Psoas muscle (tissue), 8 donors: ENCODE results near the gene SEC14L2. TPM values are rescaled to one million over a fixed set of nuclear protein-coding genes. Genes with fewer than 3 reads are reported as not detected.

Experiments used
- ATAC-seq, 4 donors: fragments of 200-7000 bp; cut with Tn5 transposase; one replicate each; pipeline ENCODE4 v1.9.1; 2020; ENCODE audit warnings: moderate library complexity in 3 of 4, mild to moderate bottlenecking in 2 of 4
- DNase-seq, 2 donors: peaks; one replicate each; pipeline ENCODE4 v3.0.0-alpha.2; 2020
- H3K27ac ChIP-seq: fragments of 200-600 bp; one replicate; pipeline ENCODE4 v1.8.0; 2022
- H3K27me3 ChIP-seq, 3 donors: fragments of 200-600 bp in 1 of 3; one replicate each; pipeline versions ENCODE4 v1.6.1 to v1.8.0; 2013 to 2022; ENCODE audit warnings: low read length in 2 of 3, mild to moderate bottlenecking in 2 of 3, moderate library complexity in 1 of 3; ENCODE audit not compliant: insufficient read depth in 3 of 3
- H3K36me3 ChIP-seq, 2 donors: fragments of 200-600 bp in 1 of 2; one replicate each; pipeline versions ENCODE4 v1.6.1 to v1.8.0; 2013 to 2022; ENCODE audit warnings: low read depth in 1 of 2, mild to moderate bottlenecking in 1 of 2, moderate library complexity in 1 of 2; ENCODE audit not compliant: insufficient read depth in 1 of 2
- H3K4me1 ChIP-seq: fragments of 200-600 bp; one replicate; pipeline ENCODE4 v1.8.0; 2022
- H3K4me3 ChIP-seq: fragments of 200-600 bp; one replicate; pipeline ENCODE4 v1.8.0; 2022; ENCODE audit warnings: mild to moderate bottlenecking
- H3K9me3 ChIP-seq: fragments of 200-600 bp; one replicate; pipeline ENCODE4 v1.8.0; 2022
- WGBS, 3 donors: extraction: QIAGEN DNeasy Blood & Tissue Kit; methylation state at CpG; one replicate each; pipeline versions ENCODE4 v1.1.6 to v1.1.7; 2013; 5-methylcytosine and 5-hydroxymethylcytosine counted together
- intact Hi-C, 2 donors: fragments of 100-400 bp; cut with DNase I; formaldehyde crosslinking; loops; one replicate each; pipeline versions ENCODE4 v1.11.0 to v1.14.2; 2022
- polyA plus RNA-seq, 3 donors: library from polyadenylated mRNA; stranded (reverse); fragments of 200-250 nt; gene quantifications; one replicate each; pipeline ENCODE4 v1.2.3, GENCODE V29; 2013
- total RNA-seq, 4 donors: library from RNA; stranded (reverse); fragmentation: NEBNext Ultra II Directional in 2 of 4; extraction: Animal tissue kit (Norgen Biotek cat#: 25700) in 2 of 4; gene quantifications; one replicate each; pipeline versions ENCODE4 v1.2.1 to v1.2.4, GENCODE V29; 2021 to 2023
- TF ChIP-seq, protein P1 (sequence below): fragments of 200-600 bp; IDR thresholded peaks from one replicate; pipeline ENCODE4 v1.8.0; 2022; ENCODE audit warnings: antibody characterized with exemption
- donor health status: healthy with polysubstance abuse.
- donor health status: DM: no; HTN: no; CAD: no; lungs with moderate emphysema.
- donor health status: Bipolar disorder and iron deficiency.
- donor health status: healthy.
- donor health status: DM: yes; HTN: yes; CAD: no.
- donor health status: DM: no; HTN: no; CAD: no.
- donor health status: DM: no; HTN: no; CAD: no.
- donor health status: DM: yes; HTN: yes; CAD: no.

SEC14L2 gene
- total and polyA plus RNA-seq, 7 donors = 0.38 to 75.0 (median 1.9) TPM

DNA sequence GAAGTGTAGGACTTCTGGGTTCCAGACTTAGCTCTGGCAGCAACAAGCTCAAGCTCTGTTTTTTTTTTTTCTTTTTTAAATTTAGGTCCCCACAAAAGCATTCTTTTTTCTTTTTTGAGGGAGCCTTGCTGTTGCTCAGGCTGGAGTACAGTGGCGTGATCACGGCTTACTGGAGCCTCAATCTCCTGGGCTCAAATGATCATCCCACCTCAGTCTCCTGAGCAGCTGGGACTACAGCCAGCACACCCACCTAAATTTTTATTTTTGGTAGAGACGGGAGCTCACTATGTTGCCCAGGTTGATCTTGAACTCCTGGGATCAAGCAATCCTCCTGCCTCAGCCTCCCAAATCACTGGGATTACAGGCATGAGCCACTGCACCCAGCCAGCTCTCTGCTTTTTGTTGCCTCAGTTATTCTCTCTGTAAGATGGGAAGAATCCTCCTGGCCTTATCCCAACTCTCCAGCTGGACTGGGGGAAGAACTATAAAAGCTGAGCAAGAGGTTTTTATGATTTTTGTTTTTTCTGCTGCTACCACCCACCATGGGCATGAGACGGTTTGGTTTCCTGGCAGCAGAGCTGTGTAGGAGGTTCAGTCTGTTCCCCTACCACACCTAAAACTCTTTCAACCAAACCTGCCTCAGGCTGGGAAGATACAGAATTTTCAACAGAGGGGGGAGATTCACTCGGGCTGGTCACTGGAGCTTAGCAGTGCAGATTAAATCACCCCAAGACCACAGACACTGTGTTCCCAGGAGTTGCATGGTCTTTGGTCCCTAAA is 17.1 kb downstream of the SEC14L2 start:
- TF ChIP-seq, protein P1, sequence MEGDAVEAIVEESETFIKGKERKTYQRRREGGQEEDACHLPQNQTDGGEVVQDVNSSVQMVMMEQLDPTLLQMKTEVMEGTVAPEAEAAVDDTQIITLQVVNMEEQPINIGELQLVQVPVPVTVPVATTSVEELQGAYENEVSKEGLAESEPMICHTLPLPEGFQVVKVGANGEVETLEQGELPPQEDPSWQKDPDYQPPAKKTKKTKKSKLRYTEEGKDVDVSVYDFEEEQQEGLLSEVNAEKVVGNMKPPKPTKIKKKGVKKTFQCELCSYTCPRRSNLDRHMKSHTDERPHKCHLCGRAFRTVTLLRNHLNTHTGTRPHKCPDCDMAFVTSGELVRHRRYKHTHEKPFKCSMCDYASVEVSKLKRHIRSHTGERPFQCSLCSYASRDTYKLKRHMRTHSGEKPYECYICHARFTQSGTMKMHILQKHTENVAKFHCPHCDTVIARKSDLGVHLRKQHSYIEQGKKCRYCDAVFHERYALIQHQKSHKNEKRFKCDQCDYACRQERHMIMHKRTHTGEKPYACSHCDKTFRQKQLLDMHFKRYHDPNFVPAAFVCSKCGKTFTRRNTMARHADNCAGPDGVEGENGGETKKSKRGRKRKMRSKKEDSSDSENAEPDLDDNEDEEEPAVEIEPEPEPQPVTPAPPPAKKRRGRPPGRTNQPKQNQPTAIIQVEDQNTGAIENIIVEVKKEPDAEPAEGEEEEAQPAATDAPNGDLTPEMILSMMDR = no peak
- Histone ChIP-seq H3K4me1 (no peaks in the 10 kb centered on the region), H3K27me3 (no peaks in the 10 kb centered on the region), H3K27ac (no peak overlapping the region), H3K9me3 (no peaks in the 10 kb centered on the region), H3K4me3 (no peak overlapping the region), H3K36me3 (peaks cover 3 to 67% of the 10 kb centered on the region in 2 donors)
- intact Hi-C loops = no loop called here
- no peak for ATAC-seq
- no peak for DNase-seq
- 83 to 92% (median 86%) methylated on average over 5 of the region's 5 CpGs for WGBS, 3 donors

DNA sequence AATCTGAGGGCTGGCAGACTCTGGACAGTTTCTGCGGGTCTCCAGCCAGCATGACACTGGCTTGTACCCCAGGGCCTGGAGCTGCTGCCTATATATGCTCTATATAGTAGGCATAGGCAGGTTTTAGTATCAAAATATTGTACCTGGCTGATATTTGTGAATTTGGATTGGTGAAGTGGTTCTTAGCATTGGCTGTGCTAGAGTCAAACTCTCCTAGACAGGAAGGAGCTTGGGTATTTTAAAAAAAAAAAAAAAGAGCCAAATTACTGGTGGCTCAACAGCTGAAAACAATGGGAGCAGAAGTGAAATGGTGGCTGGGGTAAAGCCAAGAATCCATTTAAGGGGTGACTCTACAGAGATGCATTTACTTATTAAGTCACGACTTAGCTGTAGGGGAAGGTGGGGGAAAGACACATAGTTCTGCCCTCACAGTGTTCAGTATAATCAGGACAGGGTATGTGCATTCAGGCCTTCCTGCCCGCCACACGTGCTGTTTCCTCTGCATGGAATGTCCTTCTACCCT is 17.8 kb downstream of the SEC14L2 start:
- no peaks in the 10 kb centered on the region for H3K4me1 ChIP-seq
- H3K27ac ChIP-seq = no peak overlapping the region
- WGBS, 3 donors = 87 to 89% (median 88%) methylated on average over 4 of the region's 4 CpGs
- peaks cover 3 to 68% of the 10 kb centered on the region in 2 donors for H3K36me3 ChIP-seq
- intact Hi-C loops = no loop called here
- no peaks in the 10 kb centered on the region for H3K27me3 ChIP-seq
- no peak for DNase-seq
- TF ChIP-seq, protein P1 = no peak
- H3K9me3 ChIP-seq = no peaks in the 10 kb centered on the region
- no peak overlapping the region for H3K4me3 ChIP-seq
- no peak for ATAC-seq

DNA sequence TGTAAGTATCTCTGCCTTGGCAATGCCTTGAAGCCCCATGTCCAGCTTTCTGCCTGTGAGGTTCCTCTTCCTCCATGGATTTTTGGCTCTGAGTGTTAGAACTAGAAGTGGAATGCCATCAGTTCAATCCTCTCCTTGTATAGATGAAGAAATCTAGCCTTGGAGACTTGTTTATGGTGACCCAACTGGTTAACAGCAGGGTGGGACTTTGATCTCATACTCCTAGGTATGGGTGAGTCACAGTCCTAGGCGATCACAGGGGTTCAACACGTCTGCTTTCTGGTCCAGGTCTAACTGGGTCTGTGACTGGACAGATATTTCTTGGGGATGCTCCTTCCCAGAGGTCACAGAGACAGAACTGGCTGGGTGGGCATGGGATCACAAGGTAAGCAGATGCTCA is 19.6 kb downstream of the SEC14L2 start:
- TF ChIP-seq, protein P1 = no peak
- intact Hi-C loops = no loop called here
- peaks cover 3 to 75% of the 10 kb centered on the region in 2 donors for H3K36me3 ChIP-seq
- H3K27ac ChIP-seq = no peak overlapping the region
- H3K27me3 ChIP-seq = no peaks in the 10 kb centered on the region
- DNase-seq = no peak
- WGBS, 3 donors = 74 to 96% (median 84%) methylated on average over 2 of the region's 2 CpGs
- H3K9me3 ChIP-seq = no peaks in the 10 kb centered on the region
- no peak overlapping the region for H3K4me3 ChIP-seq
- no peak for ATAC-seq
- no peaks in the 10 kb centered on the region for H3K4me1 ChIP-seq

DNA sequence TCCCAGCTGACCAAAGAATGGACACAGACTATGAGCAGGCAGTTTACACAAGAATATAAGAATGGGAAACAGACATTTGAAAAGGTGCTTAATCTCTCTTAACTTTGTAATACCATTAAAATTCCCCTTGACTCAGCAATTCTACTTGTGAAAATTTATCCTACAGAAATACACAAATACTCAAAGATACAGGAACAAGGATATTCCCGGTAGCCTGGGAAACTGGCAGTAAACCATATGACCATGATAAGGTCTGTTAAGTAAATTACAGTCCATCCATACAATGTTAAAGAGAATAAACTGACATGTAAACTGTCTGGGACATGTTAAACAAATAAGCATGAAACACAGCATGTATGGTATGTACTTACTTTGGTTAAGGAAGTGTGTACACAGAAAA is 20.0 kb downstream of the SEC14L2 start:
- no peak for DNase-seq
- TF ChIP-seq, protein P1 = no peak
- 69 to 84% (median 78%) methylated on average over 1 of the region's 1 CpG for WGBS, 3 donors
- no peaks in the 10 kb centered on the region for H3K9me3 ChIP-seq
- intact Hi-C loops = no loop called here
- ATAC-seq = no peak
- peaks cover 4% of the 10 kb centered on the region for H3K4me1 ChIP-seq
- H3K27me3 ChIP-seq = no peaks in the 10 kb centered on the region
- peaks cover 3 to 77% of the 10 kb centered on the region in 2 donors for H3K36me3 ChIP-seq
- no peak overlapping the region for H3K27ac ChIP-seq
- no peak overlapping the region for H3K4me3 ChIP-seq
